Small intestine (tissue), 7 donors: Measurements from ENCODE around the gene SPDYE1. TPM values are rescaled to one million over a fixed set of nuclear protein-coding genes. Genes with fewer than 3 reads are reported as not detected.

Experiments
- DNase-seq, 2 donors: peaks; one replicate each; pipeline versions ENCODE4 v3.0.0 to v3.0.0-alpha.2; 2013
- FAIRE-seq: peaks from 2 replicates; lab custom pipeline; 2012; peaks lifted over from hg19 to GRCh38; lab: Jason Lieb, UNC
- H3K27ac ChIP-seq, 3 donors: one replicate each; pipeline ENCODE4 v1.5.1; 2013; ENCODE audit warnings: low read length in 2 of 3, mild to moderate bottlenecking in 2 of 3, control low read depth in 1 of 3, inconsistent platforms in 1 of 3, low read depth in 1 of 3, moderate library complexity in 1 of 3
- H3K27me3 ChIP-seq, 3 donors: one replicate each; pipeline ENCODE4 v1.6.1; 2013; ENCODE audit warnings: low read length in 3 of 3, inconsistent platforms in 1 of 3; ENCODE audit not compliant: control insufficient read depth in 3 of 3, insufficient read depth in 3 of 3
- H3K36me3 ChIP-seq, 3 donors: one replicate each; pipeline ENCODE4 v1.6.1; 2013; ENCODE audit warnings: low read length in 3 of 3, inconsistent platforms in 1 of 3, low read depth in 1 of 3, mild to moderate bottlenecking in 1 of 3, moderate library complexity in 1 of 3; ENCODE audit not compliant: control insufficient read depth in 3 of 3, insufficient read depth in 2 of 3
- H3K4me1 ChIP-seq, 3 donors: one replicate each; pipeline ENCODE4 v1.6.1; 2013; ENCODE audit warnings: low read length in 2 of 3, inconsistent platforms in 1 of 3, low read depth in 1 of 3, mild to moderate bottlenecking in 1 of 3, moderate library complexity in 1 of 3; ENCODE audit not compliant: control insufficient read depth in 3 of 3, insufficient read depth in 2 of 3
- H3K4me3 ChIP-seq, 3 donors: one replicate each; pipeline ENCODE4 v1.5.1; 2013; ENCODE audit warnings: low read length in 3 of 3, control low read depth in 1 of 3, inconsistent platforms in 1 of 3, low read depth in 1 of 3, mild to moderate bottlenecking in 1 of 3, moderate library complexity in 1 of 3
- H3K9me3 ChIP-seq, 2 donors: one replicate each; pipeline ENCODE4 v1.6.1; 2013; ENCODE audit warnings: low read depth in 1 of 2, low read length in 1 of 2; ENCODE audit not compliant: control insufficient read depth in 2 of 2, insufficient read depth in 1 of 2
- WGBS, 3 donors: extraction: QIAGEN DNeasy Blood & Tissue Kit; methylation state at CpG; one replicate each; pipeline ENCODE4 v1.1.7; 2013; 5-methylcytosine and 5-hydroxymethylcytosine counted together
- polyA plus RNA-seq, 4 donors: library from polyadenylated mRNA; stranded (reverse) in 3 of 4; unstranded in 1 of 4; fragments of 200-250 nt in 3 of 4; fragments of 120-200 nt in 1 of 4; gene quantifications; one replicate each; pipeline versions ENCODE4 v1.2.1 to v1.2.3, GENCODE V29; 2013
- donor health status: healthy with polysubstance abuse.
- donor health status: control.
- donor health status: control.
- donor health status: Bipolar disorder and iron deficiency.
- donor health status: healthy.

Gene SPDYE1
- polyA plus RNA-seq, 4 donors: 0.80 TPM; not detected in 3

DNA sequence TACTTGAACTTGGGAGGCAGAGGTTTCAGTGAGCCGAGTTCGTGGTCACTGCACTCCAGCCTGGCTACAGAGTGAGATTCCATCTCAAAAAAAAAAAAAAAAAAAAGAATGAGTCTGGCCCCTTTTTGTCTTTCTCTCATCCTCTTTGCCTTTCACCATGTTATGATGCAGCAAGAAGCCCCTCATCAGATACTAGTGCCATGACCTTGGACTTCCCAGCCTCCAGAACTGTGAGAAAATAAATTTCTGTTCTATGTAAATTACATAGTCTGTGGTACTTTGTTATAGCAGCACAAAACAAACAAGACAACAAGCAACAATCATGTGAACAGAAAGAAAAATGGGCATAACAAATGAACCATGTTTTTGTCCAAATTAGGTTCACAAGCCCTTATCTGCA is 44.5 kb downstream of the SPDYE1 start:
- no peak for FAIRE-seq
- WGBS, 3 donors: 89 to 96% (median 92%) methylated on average over 2 of the region's 2 CpGs

GRCh38 chr7:44043902-44044301 is 46.2 kb downstream of the SPDYE1 start:
- peaks cover 0 to 17% (median 0%) of the 10 kb centered on the region in 3 donors for H3K36me3 ChIP-seq
- 4 to 15% (median 11%) methylated on average over 8 of the region's 8 CpGs for WGBS, 3 donors
- no peak for DNase-seq
- H3K27me3 ChIP-seq: no peaks in the 10 kb centered on the region
- H3K27ac ChIP-seq: peak overlapping the region; percentile 78 to 85 (median 79)
- no peaks in the 10 kb centered on the region for H3K9me3 ChIP-seq
- peak overlapping the region in 2 of 3 donors; percentile 56 to 87 for H3K4me3 ChIP-seq
- H3K4me1 ChIP-seq: peaks cover 2 to 20% (median 10%) of the 10 kb centered on the region in 3 donors
- FAIRE-seq: no peak

More for the DNA sequence above, 44.5 kb downstream of the SPDYE1 start:
- no peak for DNase-seq
- H3K36me3 ChIP-seq: peaks cover 0 to 11% (median 0%) of the 10 kb centered on the region in 3 donors
- no peak overlapping the region for H3K4me3 ChIP-seq
- no peaks in the 10 kb centered on the region for H3K9me3 ChIP-seq
- no peak overlapping the region for H3K27ac ChIP-seq
- H3K4me1 ChIP-seq: peaks cover 2 to 20% (median 8%) of the 10 kb centered on the region in 3 donors
- no peaks in the 10 kb centered on the region for H3K27me3 ChIP-seq

DNA sequence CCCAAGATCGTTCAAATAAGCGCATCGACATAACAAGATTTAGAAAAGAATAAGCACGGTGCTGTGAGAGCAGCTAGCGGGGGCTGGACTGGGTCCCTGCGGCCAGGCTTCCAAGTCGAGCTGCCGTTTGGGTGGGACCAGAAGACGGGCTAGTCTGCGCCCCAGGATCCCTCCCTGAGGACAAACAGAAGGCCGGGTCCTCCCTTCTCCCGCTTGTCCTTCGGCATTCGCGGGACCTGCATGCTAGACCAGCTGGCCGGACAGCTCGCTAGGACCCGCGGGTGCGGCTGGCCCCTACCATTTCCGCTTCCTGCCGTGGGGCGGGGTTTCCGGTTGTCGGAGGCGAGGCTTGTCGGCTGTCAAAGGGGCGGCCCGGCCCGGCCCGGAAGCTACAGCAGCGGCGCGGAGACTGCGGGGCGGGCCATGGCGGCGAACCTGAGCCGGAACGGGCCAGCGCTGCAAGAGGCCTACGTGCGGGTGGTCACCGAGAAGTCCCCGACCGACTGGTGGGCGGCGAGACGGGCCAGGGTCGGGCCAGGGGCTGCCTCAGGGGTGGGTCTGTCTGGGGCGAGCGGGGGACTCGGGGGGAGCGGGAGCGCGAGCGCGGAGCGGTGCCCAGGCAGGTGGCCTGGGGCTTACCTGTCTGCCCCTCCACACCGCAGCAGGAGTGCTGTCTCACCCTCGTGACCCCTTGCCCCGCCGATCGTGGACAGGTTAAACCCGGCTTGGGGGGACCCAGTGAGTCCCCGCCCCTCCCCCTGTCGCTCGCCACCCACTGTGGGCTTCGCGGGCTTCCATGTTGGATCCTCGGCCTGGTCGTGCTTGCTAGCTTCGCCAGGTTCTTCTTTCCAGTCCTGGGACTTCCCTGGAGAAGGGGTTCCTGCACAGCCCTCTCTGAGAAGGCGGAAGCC is 46.9 kb downstream of the SPDYE1 start, which contains the start of gene DBNL:
Gene DBNL, plus strand, starts transcription at position 388 of the 911 bp plus-strand sequence. Its CDS starts 36 bp downstream, at position 424.
- H3K27me3 ChIP-seq: no peaks in the 10 kb centered on the region
- H3K4me1 ChIP-seq: peaks cover 2 to 20% (median 10%) of the 10 kb centered on the region in 3 donors
- DNase-seq (peak; percentile 93 to 96), FAIRE-seq (no peak)
- no peaks in the 10 kb centered on the region for H3K9me3 ChIP-seq
- peak within 1 kb of the TSS; percentile 78 to 85 (median 79) for H3K27ac ChIP-seq
- peak within 1 kb of the TSS; percentile 56 to 87 (median 73) for H3K4me3 ChIP-seq
- peaks cover 0 to 19% (median 0%) of the 10 kb centered on the region in 3 donors for H3K36me3 ChIP-seq
- WGBS, 3 donors: 0% methylated on average over 39 to 74 of the region's 74 CpGs

DNA sequence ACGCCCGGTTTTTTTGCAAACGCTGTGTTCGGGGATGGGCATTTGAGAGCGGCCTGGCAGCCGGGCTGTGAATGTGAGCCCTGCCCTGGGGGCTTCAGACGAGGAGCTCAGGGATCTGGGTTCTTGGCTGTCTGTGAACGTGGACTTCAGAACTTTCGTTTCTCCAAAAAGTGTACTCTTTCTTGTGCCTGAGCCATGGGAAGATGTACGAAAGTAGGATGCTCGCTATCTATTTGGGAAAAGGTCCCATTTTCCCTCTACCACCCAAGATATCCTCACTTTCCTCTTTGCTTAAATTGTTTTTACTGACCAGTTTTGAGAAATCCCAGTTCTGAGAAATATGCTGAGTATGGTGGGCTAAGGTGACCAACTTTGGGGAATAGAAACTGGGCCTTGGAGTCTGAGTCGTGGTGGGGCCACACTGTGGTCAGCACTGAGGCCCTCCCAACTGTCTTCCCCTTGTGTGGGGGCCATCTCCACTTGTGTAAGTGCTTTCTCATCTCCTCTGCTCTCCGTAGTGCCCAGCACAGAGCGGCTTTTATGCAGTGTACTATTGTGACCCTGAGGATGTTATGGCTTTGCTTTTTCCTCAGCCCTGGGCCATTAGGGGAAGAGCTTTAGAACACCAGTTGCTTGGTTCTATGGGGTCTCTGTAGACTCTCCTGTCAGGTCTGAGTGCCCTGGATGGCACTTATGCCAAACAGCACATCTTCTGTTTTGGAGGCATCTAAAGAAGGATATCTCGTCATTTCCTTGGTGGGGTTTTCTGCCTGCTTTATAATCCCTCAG is 47.7 kb downstream of the SPDYE1 start:
- H3K4me1 ChIP-seq: peaks cover 2 to 20% (median 10%) of the 10 kb centered on the region in 3 donors
- WGBS, 3 donors: 21 to 22% (median 22%) methylated on average over 15 of the region's 15 CpGs
- DNase-seq (peak; percentile 52 to 62), FAIRE-seq (no peak)
- H3K36me3 ChIP-seq: peaks cover 0 to 28% (median 6%) of the 10 kb centered on the region in 3 donors
- no peaks in the 10 kb centered on the region for H3K9me3 ChIP-seq
- peak overlapping the region; percentile 56 to 87 (median 73) for H3K4me3 ChIP-seq
- H3K27me3 ChIP-seq: no peaks in the 10 kb centered on the region
- peak overlapping the region; percentile 38 to 85 (median 78) for H3K27ac ChIP-seq

DNA sequence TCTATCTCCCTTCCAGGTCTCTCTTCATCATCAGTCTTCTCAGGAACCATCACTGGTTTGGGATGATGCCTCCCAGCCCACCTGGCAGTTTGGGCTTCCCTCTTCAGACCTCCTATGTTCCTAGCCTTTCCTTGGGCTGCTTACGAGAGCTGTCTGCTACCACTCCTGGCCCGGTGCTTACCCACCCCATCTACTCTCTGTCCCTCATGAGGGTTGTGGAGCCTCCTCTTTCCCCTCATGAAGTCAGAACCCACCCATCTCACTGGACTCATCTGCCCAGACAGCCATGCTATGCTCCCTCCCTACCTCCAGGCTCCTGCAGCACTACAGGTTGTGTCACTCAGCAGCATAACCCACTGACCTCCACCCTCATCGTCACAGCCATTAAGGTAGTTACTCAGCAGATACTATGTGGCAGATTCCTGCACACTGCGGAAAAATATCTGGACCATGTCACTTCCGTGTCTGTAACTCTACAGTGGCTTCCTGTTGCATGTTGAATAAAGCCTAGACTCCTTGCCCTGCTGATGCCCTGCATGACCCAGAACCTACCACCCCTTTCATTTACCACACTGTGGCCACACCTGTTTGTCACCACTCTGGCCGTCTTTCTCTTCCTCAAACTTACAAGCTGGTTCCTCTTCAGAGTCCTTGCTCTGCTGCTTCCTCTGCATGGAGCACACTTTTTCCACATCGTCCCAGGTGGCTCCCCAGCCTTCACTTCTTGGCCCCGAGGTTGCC is 48.8 kb downstream of the SPDYE1 start:
- Histone ChIP-seq H3K27ac (peak overlapping the region in 1 of 3 donors; percentile 22), H3K4me3 (no peak overlapping the region), H3K4me1 (peaks cover 2 to 17% (median 10%) of the 10 kb centered on the region in 3 donors), H3K9me3 (no peaks in the 10 kb centered on the region), H3K27me3 (no peaks in the 10 kb centered on the region), H3K36me3 (peaks cover under 1 to 38% (median 8%) of the 10 kb centered on the region in 3 donors)
- WGBS, 3 donors: 64 to 76% (median 74%) methylated on average over 8 of the region's 8 CpGs
- DNase-seq: no peak
- no peak for FAIRE-seq

- DNase-seq (no peak), FAIRE-seq (no peak)
- peaks cover 2 to 17% (median 10%) of the 10 kb centered on the region in 3 donors for H3K4me1 ChIP-seq
- 91 to 96% (median 94%) methylated on average over 7 of the region's 7 CpGs for WGBS, 3 donors
- H3K4me3 ChIP-seq: no peak overlapping the region
- peaks cover 7 to 51% (median 17%) of the 10 kb centered on the region in 3 donors for H3K36me3 ChIP-seq
- no peak overlapping the region for H3K27ac ChIP-seq
- H3K9me3 ChIP-seq: no peaks in the 10 kb centered on the region
- no peaks in the 10 kb centered on the region for H3K27me3 ChIP-seq
These were observed 50.5 kb downstream of the SPDYE1 start for GRCh38 chr7:44048031-44048795.

- peaks cover 2 to 10% (median 6%) of the 10 kb centered on the region in 3 donors for H3K4me1 ChIP-seq
These were observed 52.6 kb downstream of the SPDYE1 start for GRCh38 chr7:44050121-44050914.

More at GRCh38 chr7:44050121-44050914, 52.6 kb downstream of the SPDYE1 start:
- Histone ChIP-seq H3K27me3 (no peaks in the 10 kb centered on the region), H3K27ac (no peak overlapping the region), H3K9me3 (no peaks in the 10 kb centered on the region), H3K4me3 (no peak overlapping the region), H3K36me3 (peaks cover 7 to 59% (median 17%) of the 10 kb centered on the region in 3 donors)
- WGBS, 3 donors: 88 to 93% (median 93%) methylated on average over 14 of the region's 14 CpGs
- FAIRE-seq (no peak), DNase-seq (no peak)
